ENCODE measurements around the gene AP2A2.
A peak's percentile ranks its signal among the peaks of the same experiment; 100 is the strongest.
"Not testable (repeated sequence)": the region's sequence is repeated elsewhere in the genome, so short reads cannot be mapped to it uniquely, and the experiment has no call there.

The AP2A2 gene

GRCh38 chr11:973237-973636 lies 47.6 kb downstream of the AP2A2 start:
- in situ Hi-C loops (cut with HindIII; ENCODE audit: low pct_ligation_motif_present, low sequenced_read_pairs), result no loop called here
- Histone ChIP-seq H3K27me3 (replicated peaks) (no peaks in the 10 kb centered on the region), H3K4me3 (ENCODE audit: low read depth, low read length) (no peak overlapping the region), H3K36me3 (replicated peaks) (peaks cover 23% of the 10 kb centered on the region), H3K27ac (no peak overlapping the region)
- no peak for DNase-seq
- TF ChIP-seq, protein P1, sequence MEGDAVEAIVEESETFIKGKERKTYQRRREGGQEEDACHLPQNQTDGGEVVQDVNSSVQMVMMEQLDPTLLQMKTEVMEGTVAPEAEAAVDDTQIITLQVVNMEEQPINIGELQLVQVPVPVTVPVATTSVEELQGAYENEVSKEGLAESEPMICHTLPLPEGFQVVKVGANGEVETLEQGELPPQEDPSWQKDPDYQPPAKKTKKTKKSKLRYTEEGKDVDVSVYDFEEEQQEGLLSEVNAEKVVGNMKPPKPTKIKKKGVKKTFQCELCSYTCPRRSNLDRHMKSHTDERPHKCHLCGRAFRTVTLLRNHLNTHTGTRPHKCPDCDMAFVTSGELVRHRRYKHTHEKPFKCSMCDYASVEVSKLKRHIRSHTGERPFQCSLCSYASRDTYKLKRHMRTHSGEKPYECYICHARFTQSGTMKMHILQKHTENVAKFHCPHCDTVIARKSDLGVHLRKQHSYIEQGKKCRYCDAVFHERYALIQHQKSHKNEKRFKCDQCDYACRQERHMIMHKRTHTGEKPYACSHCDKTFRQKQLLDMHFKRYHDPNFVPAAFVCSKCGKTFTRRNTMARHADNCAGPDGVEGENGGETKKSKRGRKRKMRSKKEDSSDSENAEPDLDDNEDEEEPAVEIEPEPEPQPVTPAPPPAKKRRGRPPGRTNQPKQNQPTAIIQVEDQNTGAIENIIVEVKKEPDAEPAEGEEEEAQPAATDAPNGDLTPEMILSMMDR (IDR thresholded peaks at IDR 0.05; ENCODE audit: low read depth, low read length, missing control alignments), result no peak

- in situ Hi-C loops (cut with HindIII; ENCODE audit: low pct_ligation_motif_present, low sequenced_read_pairs), result not testable (repeated sequence)
Observed at GRCh38 chr11:975376-975775, 49.7 kb downstream of the AP2A2 start.

GRCh38 chr11:975827-976226 lies 50.2 kb downstream of the AP2A2 start:
- Histone ChIP-seq H3K27me3 (replicated peaks) (no peaks in the 10 kb centered on the region), H3K4me3 (ENCODE audit: low read depth, low read length) (no peak overlapping the region), H3K27ac (no peak overlapping the region), H3K36me3 (replicated peaks) (peaks cover 31% of the 10 kb centered on the region)
- DNase-seq, result peak; percentile 22
- TF ChIP-seq, protein P1 (IDR thresholded peaks at IDR 0.05; ENCODE audit: low read depth, low read length, missing control alignments), result peak; percentile 53
- in situ Hi-C loops (cut with HindIII; ENCODE audit: low pct_ligation_motif_present, low sequenced_read_pairs), result no loop called here

More at GRCh38 chr11:975376-975775, 49.7 kb downstream of the AP2A2 start:
- H3K27me3 ChIP-seq (replicated peaks); H3K4me3 ChIP-seq (ENCODE audit: low read depth, low read length); H3K27ac ChIP-seq; DNase-seq: not testable (repeated sequence)
- peaks cover 27% of the 10 kb centered on the region for H3K36me3 ChIP-seq (replicated peaks)

DNA sequence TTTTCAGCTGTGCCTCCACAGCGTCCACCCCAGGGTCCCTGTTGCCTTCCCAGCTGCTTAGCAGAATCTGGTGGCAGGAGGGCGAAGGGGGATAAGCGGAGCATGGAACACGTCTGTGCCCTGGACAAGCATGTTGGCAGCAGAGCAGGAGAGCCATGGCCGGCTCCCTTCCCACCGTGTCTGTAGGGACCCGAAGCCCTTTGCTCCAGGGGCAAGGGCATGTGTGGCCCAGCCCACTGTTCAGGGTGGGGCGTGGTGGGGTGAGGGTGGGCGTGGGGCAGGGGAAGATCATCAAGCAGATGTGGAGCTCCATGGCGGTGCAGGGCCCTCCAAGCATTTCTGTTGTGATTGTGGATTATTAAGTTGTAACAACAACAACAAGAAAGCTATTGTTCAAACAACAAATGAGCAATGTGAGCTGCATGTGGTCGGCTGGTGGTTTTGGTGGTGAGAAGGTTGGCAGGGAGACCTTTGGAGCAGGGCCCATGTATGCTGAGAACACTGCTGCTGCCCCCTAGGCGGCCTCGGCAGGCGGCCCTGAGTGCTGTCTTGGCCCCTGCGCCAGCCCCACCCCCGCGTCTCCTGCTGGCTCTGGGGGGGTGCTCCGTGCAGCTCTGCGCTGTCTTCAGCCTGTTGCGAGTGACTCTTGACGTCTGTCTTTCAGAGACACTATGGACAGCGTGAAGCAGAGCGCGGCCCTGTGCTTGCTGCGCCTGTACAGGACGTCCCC lies 50.9 kb downstream of the AP2A2 start:
- H3K27ac ChIP-seq, result no peak overlapping the region
- DNase-seq, result no peak
- no peaks in the 10 kb centered on the region for H3K27me3 ChIP-seq (replicated peaks)
- H3K36me3 ChIP-seq (replicated peaks), result peaks cover 36% of the 10 kb centered on the region
- H3K4me3 ChIP-seq (ENCODE audit: low read depth, low read length), result no peak overlapping the region
- in situ Hi-C loops (cut with HindIII; ENCODE audit: low pct_ligation_motif_present, low sequenced_read_pairs), result no loop called here
- TF ChIP-seq, protein P1 (IDR thresholded peaks at IDR 0.05; ENCODE audit: low read depth, low read length, missing control alignments), result peak; percentile 41

DNA sequence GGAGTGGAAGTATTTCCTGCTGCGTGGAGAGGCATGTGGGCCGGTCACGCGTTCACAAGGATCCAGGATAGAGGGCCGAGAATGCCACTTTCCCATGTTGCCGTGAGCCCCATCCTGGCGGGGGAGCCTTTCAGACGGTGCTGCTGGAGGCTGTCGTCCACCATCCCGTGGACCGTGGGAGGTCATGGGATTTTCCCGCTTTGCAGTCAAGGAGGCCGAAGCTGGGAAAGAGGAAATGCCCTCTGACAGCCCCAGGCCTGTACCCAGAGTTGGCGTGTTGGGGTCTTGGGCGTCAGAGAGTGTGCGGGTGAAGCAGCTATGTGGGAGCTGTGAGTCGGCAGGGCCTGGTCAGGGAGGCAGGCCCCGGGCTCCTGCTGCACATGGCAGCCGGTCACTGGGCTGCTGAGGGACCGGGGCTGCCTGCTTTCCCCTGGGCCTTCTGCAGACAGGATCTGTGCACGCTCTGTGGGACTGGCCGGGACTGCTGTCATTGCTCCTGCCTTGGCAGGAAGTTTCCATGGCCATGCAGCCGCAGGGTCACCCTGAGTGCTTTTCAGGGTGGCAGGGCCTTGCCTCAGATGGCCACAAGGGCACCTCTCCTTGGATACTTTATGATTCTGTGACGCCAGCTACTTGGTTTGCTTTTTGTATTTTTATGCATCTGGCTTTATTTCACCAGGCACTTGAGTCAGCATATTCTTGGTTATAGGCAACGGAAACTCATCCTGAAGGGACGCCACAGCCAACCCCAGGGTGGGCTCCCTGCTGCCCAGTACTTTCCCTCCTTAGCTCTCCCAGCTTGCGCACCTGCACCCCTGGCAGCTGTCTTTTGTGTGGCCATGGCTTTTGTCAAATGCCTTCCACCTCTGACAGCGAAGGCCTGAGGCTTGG lies 52.4 kb downstream of the AP2A2 start:
- peaks cover 31% of the 10 kb centered on the region for H3K36me3 ChIP-seq (replicated peaks)
- no peaks in the 10 kb centered on the region for H3K27me3 ChIP-seq (replicated peaks)
- no peak for DNase-seq
- in situ Hi-C loops (cut with HindIII; ENCODE audit: low pct_ligation_motif_present, low sequenced_read_pairs), result no loop called here
- no peak overlapping the region for H3K4me3 ChIP-seq (ENCODE audit: low read depth, low read length)
- TF ChIP-seq, protein P1 (IDR thresholded peaks at IDR 0.05; ENCODE audit: low read depth, low read length, missing control alignments), result peak; percentile 15
- H3K27ac ChIP-seq, result no peak overlapping the region

GRCh38 chr11:978781-979180 lies 53.1 kb downstream of the AP2A2 start:
- in situ Hi-C loops (cut with HindIII; ENCODE audit: low pct_ligation_motif_present, low sequenced_read_pairs), result no loop called here
- no peak for DNase-seq
- Histone ChIP-seq H3K27me3 (replicated peaks) (no peaks in the 10 kb centered on the region), H3K4me3 (ENCODE audit: low read depth, low read length) (no peak overlapping the region), H3K27ac (no peak overlapping the region), H3K36me3 (replicated peaks) (peaks cover 28% of the 10 kb centered on the region)
- TF ChIP-seq, protein P1 (IDR thresholded peaks at IDR 0.05; ENCODE audit: low read depth, low read length, missing control alignments), result no peak
